NB4 (cell line): ENCODE data around the gene VWA5B1.

ENCODE experiments used
- POLR2A ChIP-seq: IDR thresholded peaks from 2 replicates; pipeline ENCODE4 v1.6.1; 2011; ENCODE audit warnings: mild to moderate bottlenecking; ENCODE audit not compliant: insufficient read length; ENCODE audit errors: extremely low read depth
- TF ChIP-seq, protein P1 (sequence below): IDR thresholded peaks from 2 replicates; pipeline ENCODE4 v1.6.1; 2011; ENCODE audit warnings: low read depth, low read length
- TF ChIP-seq, protein P2 (sequence below): IDR thresholded peaks from one replicate; pipeline ENCODE4 v1.5.1; 2012; ENCODE audit warnings: low read depth, low read length

DNA sequence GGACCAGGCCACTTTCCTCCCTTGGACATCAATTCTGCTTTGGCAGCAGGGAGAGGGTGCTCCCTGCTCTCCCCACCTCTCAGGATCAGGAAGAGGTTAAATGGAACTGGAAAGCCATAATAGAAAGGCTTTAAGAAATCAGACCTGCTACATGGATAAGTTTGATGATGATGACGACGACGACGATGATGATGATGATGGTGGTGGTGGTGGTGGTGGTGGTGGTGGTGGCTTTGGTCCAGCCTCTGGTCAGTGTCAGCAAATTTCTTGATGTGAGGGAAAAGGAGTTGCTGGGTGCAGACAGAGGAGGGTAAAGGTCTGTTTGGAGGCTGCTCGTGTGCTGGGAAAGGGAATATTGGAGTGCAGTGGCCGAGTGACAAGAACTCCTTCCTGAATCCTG lies 36.8 kb downstream of the VWA5B1 start:
- TF ChIP-seq, protein P1, sequence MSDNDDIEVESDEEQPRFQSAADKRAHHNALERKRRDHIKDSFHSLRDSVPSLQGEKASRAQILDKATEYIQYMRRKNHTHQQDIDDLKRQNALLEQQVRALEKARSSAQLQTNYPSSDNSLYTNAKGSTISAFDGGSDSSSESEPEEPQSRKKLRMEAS: no peak
- TF ChIP-seq, protein P2, sequence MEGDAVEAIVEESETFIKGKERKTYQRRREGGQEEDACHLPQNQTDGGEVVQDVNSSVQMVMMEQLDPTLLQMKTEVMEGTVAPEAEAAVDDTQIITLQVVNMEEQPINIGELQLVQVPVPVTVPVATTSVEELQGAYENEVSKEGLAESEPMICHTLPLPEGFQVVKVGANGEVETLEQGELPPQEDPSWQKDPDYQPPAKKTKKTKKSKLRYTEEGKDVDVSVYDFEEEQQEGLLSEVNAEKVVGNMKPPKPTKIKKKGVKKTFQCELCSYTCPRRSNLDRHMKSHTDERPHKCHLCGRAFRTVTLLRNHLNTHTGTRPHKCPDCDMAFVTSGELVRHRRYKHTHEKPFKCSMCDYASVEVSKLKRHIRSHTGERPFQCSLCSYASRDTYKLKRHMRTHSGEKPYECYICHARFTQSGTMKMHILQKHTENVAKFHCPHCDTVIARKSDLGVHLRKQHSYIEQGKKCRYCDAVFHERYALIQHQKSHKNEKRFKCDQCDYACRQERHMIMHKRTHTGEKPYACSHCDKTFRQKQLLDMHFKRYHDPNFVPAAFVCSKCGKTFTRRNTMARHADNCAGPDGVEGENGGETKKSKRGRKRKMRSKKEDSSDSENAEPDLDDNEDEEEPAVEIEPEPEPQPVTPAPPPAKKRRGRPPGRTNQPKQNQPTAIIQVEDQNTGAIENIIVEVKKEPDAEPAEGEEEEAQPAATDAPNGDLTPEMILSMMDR: no peak
- no peak for TF ChIP-seq POLR2A
